Measurements from ENCODE around the gene FANCL.
"Not testable (repeated sequence)": the region's sequence is repeated elsewhere in the genome, so short reads cannot be mapped to it uniquely, and the experiment has no call there.

DNA sequence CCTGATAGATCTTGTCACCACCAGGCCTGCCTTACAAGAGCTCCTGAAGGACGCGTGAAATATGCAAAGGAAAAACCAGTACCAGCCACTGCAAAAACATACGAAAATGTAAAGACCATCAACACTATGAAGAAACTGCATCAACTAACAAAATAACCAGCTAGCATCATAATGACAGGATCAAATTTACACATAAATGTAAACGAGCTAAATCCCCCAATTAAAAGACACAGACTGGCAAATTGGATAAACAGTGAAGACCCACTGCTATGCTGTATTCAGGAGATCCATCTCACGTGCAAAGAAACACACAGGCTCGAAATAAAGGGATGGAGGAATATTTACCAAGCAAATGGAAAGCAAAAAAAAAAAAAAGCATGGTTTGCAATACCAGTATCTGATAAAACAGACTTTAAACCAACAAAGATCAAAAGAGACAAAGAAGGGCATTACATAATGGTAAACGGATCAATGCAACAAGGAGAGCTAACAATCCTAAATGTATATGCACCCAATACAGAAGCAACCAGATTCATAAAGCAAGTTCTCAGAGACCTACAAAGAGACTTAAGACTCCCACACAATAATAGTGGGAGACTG is 70.7 kb downstream of the FANCL start:
- not testable (repeated sequence) for TF ChIP-seq POLR2A (IDR thresholded peaks at IDR 0.05)
- TF ChIP-seq, protein P1, sequence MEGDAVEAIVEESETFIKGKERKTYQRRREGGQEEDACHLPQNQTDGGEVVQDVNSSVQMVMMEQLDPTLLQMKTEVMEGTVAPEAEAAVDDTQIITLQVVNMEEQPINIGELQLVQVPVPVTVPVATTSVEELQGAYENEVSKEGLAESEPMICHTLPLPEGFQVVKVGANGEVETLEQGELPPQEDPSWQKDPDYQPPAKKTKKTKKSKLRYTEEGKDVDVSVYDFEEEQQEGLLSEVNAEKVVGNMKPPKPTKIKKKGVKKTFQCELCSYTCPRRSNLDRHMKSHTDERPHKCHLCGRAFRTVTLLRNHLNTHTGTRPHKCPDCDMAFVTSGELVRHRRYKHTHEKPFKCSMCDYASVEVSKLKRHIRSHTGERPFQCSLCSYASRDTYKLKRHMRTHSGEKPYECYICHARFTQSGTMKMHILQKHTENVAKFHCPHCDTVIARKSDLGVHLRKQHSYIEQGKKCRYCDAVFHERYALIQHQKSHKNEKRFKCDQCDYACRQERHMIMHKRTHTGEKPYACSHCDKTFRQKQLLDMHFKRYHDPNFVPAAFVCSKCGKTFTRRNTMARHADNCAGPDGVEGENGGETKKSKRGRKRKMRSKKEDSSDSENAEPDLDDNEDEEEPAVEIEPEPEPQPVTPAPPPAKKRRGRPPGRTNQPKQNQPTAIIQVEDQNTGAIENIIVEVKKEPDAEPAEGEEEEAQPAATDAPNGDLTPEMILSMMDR (IDR thresholded peaks at IDR 0.05) = not testable (repeated sequence)
